GM08714 (cell line): ENCODE results near the gene PLAGL1.
"Not testable (repeated sequence)": the region's sequence is repeated elsewhere in the genome, so short reads cannot be mapped to it uniquely, and the experiment has no call there.

Source experiments
- H3K4me3 ChIP-seq: fragments of 200-500 bp; sonication (Bioruptor generic); 2 replicates; pipeline ENCODE4 v1.5.1; 2014; ENCODE audit warnings: mild to moderate bottlenecking, low read length, inconsistent platforms
- ZNF274 ChIP-seq: IDR thresholded peaks from 2 replicates; pipeline ENCODE4 v1.6.1; 2012; ENCODE audit warnings: mild to moderate bottlenecking, low read depth, low read length

Gene PLAGL1

DNA sequence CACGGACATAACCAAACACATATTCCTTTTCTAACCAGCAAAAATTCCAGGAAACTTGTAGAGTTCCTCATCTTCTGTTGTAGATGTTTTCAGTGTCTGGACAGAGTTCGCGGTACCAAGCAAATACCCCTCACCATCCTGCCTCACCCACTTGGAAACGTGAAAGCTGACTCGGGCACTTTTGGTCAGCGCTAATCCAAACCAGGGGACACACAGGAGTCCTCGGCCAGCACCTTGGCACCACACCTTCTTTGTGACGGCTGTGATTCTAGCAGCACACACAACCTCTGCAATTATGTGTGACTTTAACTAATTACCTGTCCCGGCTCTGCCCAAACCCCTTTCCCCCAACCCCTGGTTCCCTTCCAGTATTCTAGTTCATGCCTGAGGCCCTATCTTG is 58.1 kb downstream of the PLAGL1 start:
- no peak for TF ChIP-seq ZNF274
- no peak overlapping the region for H3K4me3 ChIP-seq

DNA sequence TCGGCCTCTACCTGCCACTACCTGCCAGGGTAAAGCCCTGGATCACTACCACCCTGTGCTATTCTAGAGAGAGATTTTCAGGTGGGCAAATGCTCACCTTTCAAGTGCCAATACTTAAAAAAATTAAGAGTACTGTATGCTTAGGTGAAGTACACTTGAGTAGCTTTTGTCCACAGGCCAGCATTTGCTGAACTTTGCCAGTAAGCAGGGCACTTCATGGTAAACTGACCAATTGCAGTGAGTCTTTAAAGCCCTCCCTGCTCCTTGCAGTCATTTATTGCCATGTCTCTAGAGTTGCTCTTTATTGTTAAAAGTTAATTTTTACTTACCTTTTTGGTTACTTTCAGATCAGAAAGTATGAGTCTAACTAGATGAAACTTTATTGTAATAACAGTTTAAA is 58.5 kb downstream of the PLAGL1 start:
- no peak overlapping the region for H3K4me3 ChIP-seq
- no peak for TF ChIP-seq ZNF274

DNA sequence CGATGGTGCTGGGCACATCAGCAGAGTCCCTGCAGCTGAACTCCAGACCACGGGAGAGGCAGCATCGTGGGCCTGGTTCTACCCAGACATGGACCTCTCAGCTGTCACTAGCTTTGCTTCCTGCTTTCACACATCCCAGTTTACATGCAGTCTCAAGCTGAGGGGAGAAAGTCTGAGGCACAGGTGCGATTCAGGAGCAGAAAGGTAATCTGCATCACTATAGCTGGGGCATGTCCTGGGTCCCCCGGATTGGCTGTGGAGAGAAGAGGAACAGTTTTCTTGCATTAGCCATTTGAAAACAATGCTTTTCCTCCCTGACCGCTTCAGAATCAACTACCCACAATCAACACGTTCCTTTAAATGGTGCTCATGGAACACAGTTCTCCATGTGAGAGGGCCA is 59.9 kb downstream of the PLAGL1 start:
- no peak for TF ChIP-seq ZNF274
- no peak overlapping the region for H3K4me3 ChIP-seq

DNA sequence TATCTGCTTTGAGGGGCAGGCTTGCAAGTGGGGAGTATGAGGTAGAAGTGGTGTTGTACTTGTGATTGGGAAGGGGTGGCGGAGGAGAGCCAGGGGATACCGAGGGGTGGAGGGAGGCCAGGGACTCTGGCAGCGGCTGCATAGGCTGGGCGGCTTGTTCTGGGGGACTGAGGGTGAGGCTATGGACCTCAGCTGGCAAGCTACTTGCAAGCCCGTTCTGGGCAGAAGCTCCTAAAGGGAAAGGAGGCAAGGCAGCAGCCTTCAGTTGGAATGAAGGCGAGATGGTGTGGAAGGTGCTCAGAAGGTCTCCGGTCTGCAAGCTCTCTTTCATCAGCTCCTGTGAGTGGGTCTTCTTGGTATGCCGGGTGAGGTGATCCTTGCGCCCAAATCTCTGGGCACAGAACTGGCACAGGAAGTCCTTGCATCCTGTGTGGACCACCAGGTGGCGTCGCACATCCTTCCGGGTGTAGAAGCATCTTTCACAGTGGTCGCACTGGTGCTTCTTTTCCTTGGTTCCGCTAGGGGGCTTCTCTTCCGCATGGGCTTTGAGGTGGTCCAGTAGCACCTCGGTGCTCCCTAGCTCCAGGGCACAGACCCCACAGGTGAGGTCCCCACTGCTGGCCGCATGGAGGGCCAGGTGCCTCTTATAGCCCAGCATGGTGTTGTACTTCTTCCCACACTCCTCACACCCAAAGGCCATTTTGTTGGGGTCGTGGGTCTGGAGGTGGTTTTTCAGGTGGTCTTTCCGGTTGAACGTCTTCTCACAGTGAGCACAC is 66.0 kb downstream of the PLAGL1 start:
- H3K4me3 ChIP-seq, result no peak overlapping the region
- TF ChIP-seq ZNF274, result no peak

DNA sequence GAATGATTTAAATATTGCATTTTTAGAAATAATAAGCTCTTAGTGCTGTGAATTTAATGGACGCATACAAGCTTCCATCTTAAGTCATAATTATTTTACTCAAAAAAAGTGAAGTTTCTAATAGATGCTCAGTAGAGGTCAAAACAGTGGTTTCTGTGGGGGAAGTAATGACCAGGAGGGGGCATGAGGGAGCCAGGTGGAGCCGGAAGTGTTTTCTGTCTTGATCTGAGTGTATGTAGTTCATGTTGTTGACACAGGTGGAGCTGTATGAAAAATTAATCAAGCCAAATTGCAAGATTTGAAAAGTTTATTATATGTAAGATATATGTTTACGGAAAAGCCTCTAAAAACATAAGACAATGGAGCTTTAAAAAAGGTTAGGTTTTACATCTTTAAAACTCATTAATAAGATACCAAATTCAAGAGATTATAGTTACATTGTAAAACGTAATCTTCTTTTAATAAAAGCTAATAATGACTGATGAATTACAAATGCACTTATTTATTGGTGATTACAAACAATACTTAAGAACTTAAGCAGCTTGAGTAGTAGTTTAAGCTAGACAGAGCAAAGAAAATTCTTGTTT is 68.0 kb downstream of the PLAGL1 start:
- no peak for TF ChIP-seq ZNF274
- no peak overlapping the region for H3K4me3 ChIP-seq

DNA sequence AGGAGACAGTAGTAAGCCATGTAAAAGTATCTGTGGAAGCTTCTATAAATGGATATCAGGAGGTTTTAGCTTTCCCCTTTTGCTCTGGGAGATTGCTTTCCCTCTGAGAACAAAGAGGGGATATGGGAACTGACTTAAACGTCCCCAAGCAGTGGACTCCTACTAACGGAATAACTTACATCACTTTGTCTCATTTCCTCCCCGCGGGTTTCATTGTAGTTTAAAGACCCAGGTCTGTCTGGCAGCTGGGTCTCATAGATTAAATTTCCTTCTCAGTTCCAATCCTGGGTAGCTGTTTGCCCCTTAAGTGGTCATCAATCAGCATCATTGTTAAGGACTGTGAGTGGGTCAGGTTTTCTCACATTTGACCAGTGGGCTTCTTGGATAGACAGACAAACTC is 68.7 kb downstream of the PLAGL1 start:
- TF ChIP-seq ZNF274, result no peak
- H3K4me3 ChIP-seq, result no peak overlapping the region

DNA sequence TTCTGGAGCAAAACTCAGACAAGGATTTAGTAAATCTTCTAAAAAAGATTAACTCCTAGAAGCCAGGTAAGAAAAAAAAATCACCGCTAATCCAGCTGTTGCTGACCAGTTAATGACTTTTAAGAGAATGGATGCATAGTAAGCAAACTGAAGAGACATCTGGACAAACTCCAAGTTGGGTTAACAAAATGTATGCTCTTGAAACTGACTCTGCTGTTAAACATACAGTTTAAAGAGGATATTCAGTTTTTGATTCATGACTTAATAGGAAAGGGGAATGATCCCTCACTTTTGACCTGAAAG is 70.4 kb downstream of the PLAGL1 start:
- no peak for TF ChIP-seq ZNF274

DNA sequence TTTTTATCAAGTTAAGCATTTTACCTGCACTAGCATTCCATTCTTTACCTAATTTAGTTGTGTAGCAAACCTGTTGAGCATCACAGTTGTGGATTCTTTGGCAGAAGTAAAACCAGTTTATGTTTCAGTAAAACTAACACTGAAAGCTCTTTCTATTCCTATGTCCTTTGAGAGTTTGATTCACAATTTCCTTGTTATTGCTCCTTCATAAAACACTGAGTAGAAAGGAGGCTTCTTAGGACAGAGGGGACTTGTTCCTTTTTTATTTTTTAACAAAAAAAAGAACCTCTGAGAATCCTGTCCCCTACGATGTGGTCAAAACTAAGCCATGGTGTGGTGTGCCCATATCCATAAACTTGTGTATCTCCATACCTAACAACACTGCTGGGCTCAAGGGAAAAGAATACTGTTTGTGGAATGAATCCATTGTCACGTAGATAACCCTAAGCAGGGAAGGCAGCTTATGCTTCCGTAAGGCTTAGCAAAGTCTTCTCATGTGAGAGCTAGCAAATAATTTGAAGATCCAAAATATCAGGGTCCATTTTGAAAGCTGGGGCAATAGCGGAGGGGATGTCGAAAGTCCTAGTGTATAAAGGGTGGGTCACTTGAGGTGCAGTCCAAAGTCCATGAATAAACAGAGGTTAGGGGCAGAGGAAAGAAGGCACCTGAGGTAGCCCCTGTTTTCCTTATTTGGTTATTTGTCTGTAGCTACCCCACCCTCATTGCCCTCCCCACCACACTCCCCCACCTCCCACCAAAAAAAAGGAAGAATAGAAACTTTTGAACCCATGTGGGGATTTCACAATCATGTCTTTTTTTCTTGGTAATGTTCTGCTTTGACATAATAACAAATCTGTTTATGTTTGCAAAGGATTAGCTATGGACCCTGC is 71.0 kb downstream of the PLAGL1 start:
- H3K4me3 ChIP-seq, result no peak overlapping the region
- no peak for TF ChIP-seq ZNF274

More for the DNA sequence above, 70.4 kb downstream of the PLAGL1 start:
- H3K4me3 ChIP-seq, result no peak overlapping the region

DNA sequence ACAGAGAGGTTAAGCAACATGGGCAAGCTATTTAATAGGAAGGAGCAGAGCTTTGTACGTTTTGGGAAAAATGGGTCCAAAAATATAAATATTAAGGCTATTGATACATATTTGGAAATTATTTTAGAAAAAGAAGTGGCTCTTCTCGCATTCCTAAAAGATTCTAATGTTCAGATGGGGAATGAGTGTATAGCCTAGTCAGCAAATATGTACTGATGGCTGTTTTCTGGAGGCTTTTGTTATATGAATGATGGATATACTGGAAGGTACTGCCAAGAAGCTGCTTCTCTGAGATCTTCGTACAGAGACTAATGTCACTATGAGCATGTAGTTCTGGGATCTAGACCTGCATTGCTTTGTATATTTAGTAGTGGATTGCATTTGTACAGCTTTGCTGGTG is 71.7 kb downstream of the PLAGL1 start:
- H3K4me3 ChIP-seq, result no peak overlapping the region
- TF ChIP-seq ZNF274, result no peak

DNA sequence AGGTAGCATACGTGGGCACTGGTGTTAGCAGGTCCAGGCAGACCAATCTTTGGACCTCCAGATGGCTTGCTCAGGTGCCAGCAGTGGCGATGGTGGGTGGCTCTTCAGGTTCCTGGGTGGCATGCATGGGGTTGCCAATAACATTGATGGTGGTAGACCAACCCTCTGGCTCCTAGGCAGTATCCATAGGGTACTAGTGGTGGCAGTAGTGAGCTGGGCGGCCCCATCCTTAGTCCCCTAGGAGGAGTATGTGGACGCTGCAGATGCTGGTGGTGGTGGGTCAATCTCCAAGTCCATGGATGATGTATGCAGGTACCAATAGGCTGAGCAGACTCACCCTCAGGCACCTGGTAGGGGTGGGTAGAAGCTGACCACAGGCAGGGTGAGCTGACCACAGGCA is 73.2 kb downstream of the PLAGL1 start:
- H3K4me3 ChIP-seq, result no peak overlapping the region
- no peak for TF ChIP-seq ZNF274

DNA sequence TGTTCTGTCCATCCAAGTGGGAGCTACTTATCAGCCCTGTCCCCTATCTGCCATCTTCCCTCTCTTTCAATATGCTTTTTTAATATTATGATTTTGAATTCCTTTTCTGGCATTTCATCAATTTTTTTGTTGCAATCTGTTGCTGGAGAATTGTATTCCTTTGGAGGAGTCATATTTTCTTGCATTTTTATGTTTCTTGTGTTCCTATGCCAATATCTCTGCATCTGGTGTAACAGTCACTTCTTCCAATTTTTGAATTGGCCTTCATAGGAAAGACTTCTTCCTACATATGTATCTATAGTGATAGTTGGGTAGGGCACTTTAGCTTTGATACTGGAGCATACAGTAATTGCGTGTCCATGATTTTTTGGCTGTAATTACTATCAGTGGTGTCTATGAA is 73.7 kb downstream of the PLAGL1 start:
- no peak for TF ChIP-seq ZNF274
- H3K4me3 ChIP-seq, result no peak overlapping the region

DNA sequence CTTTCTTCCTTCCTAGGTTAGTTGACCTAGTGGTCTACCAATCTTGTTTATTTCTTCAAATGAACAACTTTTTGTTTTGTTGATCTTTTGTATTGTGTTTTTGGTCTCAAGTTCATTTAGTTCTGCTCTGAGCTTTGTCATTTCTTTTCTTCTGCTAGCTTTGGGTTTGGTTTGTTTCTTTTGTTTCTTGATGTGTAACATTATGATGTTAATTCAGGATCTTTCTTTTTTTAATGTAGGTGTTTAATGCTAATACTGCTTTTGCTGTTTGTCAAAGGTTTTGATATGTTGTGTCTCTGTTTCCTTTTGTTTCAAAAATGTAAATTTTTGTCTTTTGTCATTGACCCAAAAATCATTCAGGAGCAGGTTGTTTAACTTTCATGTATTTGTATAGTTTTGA is 78.1 kb downstream of the PLAGL1 start:
- no peak for TF ChIP-seq ZNF274

DNA sequence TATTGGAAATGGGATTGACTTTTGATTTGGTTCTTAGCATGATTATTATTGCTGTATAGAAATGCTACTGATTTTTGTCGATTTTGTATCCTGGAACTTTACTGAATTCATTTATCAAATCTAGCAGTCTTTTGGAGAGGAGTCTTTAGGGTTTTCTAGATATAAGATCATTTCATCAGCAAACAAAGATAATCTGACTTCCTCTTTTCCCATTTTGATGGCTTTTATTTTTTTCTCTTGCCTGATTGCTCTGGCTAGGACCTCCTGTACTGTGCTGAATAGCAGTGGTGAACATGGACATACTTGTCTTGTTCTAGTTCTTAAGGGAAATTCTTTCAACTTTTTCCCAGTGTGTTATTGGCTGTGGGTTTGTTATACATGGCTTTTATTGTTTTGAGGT is 79.2 kb downstream of the PLAGL1 start:
- H3K4me3 ChIP-seq, result no peak overlapping the region
- no peak for TF ChIP-seq ZNF274

More for the DNA sequence above, 78.1 kb downstream of the PLAGL1 start:
- H3K4me3 ChIP-seq, result no peak overlapping the region

DNA sequence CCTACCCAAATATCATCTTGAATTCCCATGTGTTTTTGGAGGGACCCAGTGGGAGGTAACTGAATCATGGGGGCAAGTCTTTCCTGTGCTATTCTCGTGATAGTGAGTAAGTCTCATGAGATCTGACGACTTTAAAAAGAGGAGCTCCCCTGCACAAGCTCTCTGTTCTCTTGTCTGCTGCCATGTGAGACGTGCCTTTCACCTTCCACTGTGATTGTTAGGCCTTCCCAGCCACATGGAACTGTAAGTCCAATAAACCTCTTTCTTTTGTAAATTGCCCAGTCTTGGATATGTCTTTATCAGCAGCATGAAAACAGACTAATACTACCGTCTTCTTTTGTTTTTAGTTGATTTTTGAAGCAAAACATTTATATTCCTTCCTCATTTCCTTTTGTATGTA is 91.0 kb downstream of the PLAGL1 start:
- not testable (repeated sequence) for H3K4me3 ChIP-seq

DNA sequence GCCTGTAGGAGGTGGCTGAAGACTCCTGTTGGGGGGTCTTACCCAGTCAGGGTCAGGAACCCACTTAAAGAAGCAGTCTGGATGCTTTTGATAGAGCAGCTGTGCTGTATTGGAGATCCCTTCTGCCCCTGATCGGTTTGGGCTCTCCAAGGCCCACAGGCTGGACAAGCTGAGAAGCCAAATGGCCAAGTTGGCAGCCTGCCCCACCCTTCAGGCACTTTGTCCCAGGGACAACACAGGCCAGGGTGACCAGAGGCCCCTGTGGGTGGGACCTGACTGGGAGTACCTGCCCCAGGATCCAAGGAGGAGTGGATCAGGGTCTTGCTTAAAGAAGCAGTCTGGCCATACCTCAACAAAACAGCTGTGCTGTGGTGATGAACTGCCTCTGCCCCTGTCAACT is 95.4 kb downstream of the PLAGL1 start:
- TF ChIP-seq ZNF274, result no peak
- H3K4me3 ChIP-seq, result no peak overlapping the region

DNA sequence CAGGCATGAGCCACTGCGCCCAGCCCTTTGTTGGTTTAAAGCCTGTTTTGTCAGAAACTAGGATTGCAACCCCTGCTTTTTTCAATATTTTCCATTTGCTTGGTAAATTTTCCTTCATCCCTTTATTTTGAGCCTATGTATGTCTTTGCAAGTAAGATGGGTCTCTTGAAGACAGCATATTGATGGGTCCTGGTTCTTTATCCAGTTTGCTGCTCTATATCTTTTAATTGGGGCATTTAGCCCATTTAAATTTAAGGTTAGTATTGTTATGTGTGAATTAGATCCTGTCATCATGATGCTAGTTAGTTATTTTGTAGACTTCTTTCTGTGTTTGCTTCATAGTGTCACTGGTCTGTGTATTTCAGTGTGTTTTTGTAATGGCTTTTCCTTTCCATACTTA is 97.0 kb downstream of the PLAGL1 start:
- H3K4me3 ChIP-seq, result no peak overlapping the region
- no peak for TF ChIP-seq ZNF274
